DND-41 (cell line): ENCODE results near the gene CNTN5.

Experiments used
- ATAC-seq: fragments of 200-7000 bp; cut with Tn5 transposase; 3 replicates; pipeline ENCODE4 v1.9.1; 2021; ENCODE audit warnings: low read depth; ENCODE audit not compliant: insufficient read depth
- DNase-seq: peaks from one replicate; pipeline ENCODE4 v3.0.0-alpha.2; 2020
- H2AFZ ChIP-seq: 2 replicates; pipeline ENCODE4 v1.6.0; 2012; ENCODE audit warnings: low read depth, low read length
- H3K27ac ChIP-seq: 2 replicates; pipeline ENCODE4 v1.5.1; 2012; ENCODE audit warnings: low read length, inconsistent platforms
- H3K27me3 ChIP-seq: fragments of 200-600 bp; sonication (generic); 2 replicates; pipeline ENCODE4 v1.6.0; 2012; ENCODE audit warnings: low read length, mild to moderate bottlenecking, inconsistent platforms; ENCODE audit not compliant: insufficient read depth, poor library complexity
- H3K36me3 ChIP-seq: 2 replicates; pipeline ENCODE4 v1.5.1; 2012; ENCODE audit warnings: low read length, inconsistent platforms; ENCODE audit not compliant: insufficient read depth
- H3K4me1 ChIP-seq: 2 replicates; pipeline ENCODE4 v1.5.1; 2012; ENCODE audit warnings: mild to moderate bottlenecking, low read length; ENCODE audit not compliant: insufficient read depth
- H3K4me2 ChIP-seq: 2 replicates; pipeline ENCODE4 v1.6.0; 2012; ENCODE audit warnings: mild to moderate bottlenecking, moderate library complexity, low read length, inconsistent platforms; ENCODE audit not compliant: insufficient read depth
- H3K4me3 ChIP-seq, 2 experiments: fragments of 200-600 bp in 1 of 2; shearing (Covaris generic) in 1 of 2; 2 replicates each; pipeline ENCODE4 v1.5.1; 2012 to 2016; ENCODE audit warnings: inconsistent platforms in 2 of 2, low read length in 2 of 2, mild to moderate bottlenecking in 2 of 2, low read depth in 1 of 2, moderate library complexity in 1 of 2
- H3K79me2 ChIP-seq: 2 replicates; pipeline ENCODE4 v1.6.0; 2012; ENCODE audit warnings: low read length, inconsistent platforms; ENCODE audit not compliant: insufficient read depth
- H3K9ac ChIP-seq: 2 replicates; pipeline ENCODE4 v1.6.0; 2012; ENCODE audit warnings: low read depth, mild to moderate bottlenecking, inconsistent platforms, low read length, moderate library complexity
- H3K9me3 ChIP-seq: 2 replicates; pipeline ENCODE4 v1.5.1; 2012; ENCODE audit warnings: low read length, moderate library complexity, mild to moderate bottlenecking, inconsistent platforms; ENCODE audit not compliant: insufficient read depth, severe bottlenecking
- H4K20me1 ChIP-seq: 2 replicates; pipeline ENCODE4 v1.6.0; 2012; ENCODE audit warnings: low read length; ENCODE audit not compliant: insufficient read depth
- CTCF ChIP-seq: IDR thresholded peaks from 2 replicates; pipeline ENCODE4 v1.5.1; 2012; ENCODE audit warnings: borderline replicate concordance, low read length, moderate library complexity, mild to moderate bottlenecking; ENCODE audit not compliant: poor library complexity, severe bottlenecking; ENCODE audit errors: extremely low read depth
- EZH2 ChIP-seq: IDR thresholded peaks from 3 replicates; pipeline ENCODE4 v1.6.1; 2012; ENCODE audit warnings: borderline replicate concordance, low read depth, mild to moderate bottlenecking, moderate library complexity, low read length, inconsistent platforms; ENCODE audit not compliant: severe bottlenecking

Gene CNTN5

GRCh38 chr11:99640671-99641070 lies 619.9 kb downstream of the CNTN5 start:
- TF ChIP-seq CTCF: no peak
- TF ChIP-seq EZH2: no peak
- Histone ChIP-seq H3K9me3 (no peaks in the 10 kb centered on the region), H3K4me3 (no peak overlapping the region), H3K9ac (no peak overlapping the region), H3K4me2 (no peak overlapping the region), H2AFZ (no peak overlapping the region), H3K36me3 (no peaks in the 10 kb centered on the region), H4K20me1 (no peaks in the 10 kb centered on the region), H3K4me1 (no peaks in the 10 kb centered on the region), H3K79me2 (no peaks in the 10 kb centered on the region), H3K27me3 (no peaks in the 10 kb centered on the region), H3K27ac (no peak overlapping the region)
- ATAC-seq: no peak
- DNase-seq: no peak

GRCh38 chr11:99645934-99646333 lies 625.2 kb downstream of the CNTN5 start:
- no peak overlapping the region for H3K4me3 ChIP-seq
- DNase-seq (no peak), ATAC-seq (no peak)
- H3K36me3 ChIP-seq: no peaks in the 10 kb centered on the region
- H3K9me3 ChIP-seq: no peaks in the 10 kb centered on the region
- TF ChIP-seq CTCF (no peak), EZH2 (no peak)
- no peaks in the 10 kb centered on the region for H3K79me2 ChIP-seq
- no peaks in the 10 kb centered on the region for H4K20me1 ChIP-seq
- no peaks in the 10 kb centered on the region for H3K27me3 ChIP-seq
- no peak overlapping the region for H3K4me2 ChIP-seq
- H3K4me1 ChIP-seq: no peaks in the 10 kb centered on the region
- no peak overlapping the region for H2AFZ ChIP-seq
- H3K27ac ChIP-seq: no peak overlapping the region
- H3K9ac ChIP-seq: no peak overlapping the region

GRCh38 chr11:99670067-99670676 lies 649.4 kb downstream of the CNTN5 start:
- ATAC-seq (no peak), DNase-seq (no peak)
- Histone ChIP-seq H3K9me3 (no peaks in the 10 kb centered on the region), H3K79me2 (no peaks in the 10 kb centered on the region), H3K27me3 (no peaks in the 10 kb centered on the region), H4K20me1 (no peaks in the 10 kb centered on the region), H3K9ac (no peak overlapping the region), H3K27ac (no peak overlapping the region), H3K4me2 (no peak overlapping the region), H2AFZ (no peak overlapping the region), H3K4me1 (no peaks in the 10 kb centered on the region), H3K4me3 (no peak overlapping the region), H3K36me3 (no peaks in the 10 kb centered on the region)
- no peak for TF ChIP-seq EZH2
- no peak for TF ChIP-seq CTCF
